SU-DHL-6 (cell line): ENCODE measurements around the gene VMO1.

ENCODE experiments used
- EZH2phosphoT487 ChIP-seq: fragments of 200-600 bp; sonication (generic), shearing (Covaris generic); conservative IDR thresholded peaks from 2 replicates; pipeline ENCODE4 v1.6.1; 2018; ENCODE audit warnings: mild to moderate bottlenecking, antibody characterized with exemption, low read length, moderate library complexity, mixed read lengths
- TF ChIP-seq, protein P1 (sequence below): fragments of 200-600 bp; sonication (generic); IDR thresholded peaks from one replicate; pipeline ENCODE4 v1.5.1; 2017; ENCODE audit warnings: antibody characterized with exemption, mild to moderate bottlenecking, low read length, moderate library complexity; ENCODE audit not compliant: insufficient read depth, poor library complexity, severe bottlenecking

DNA sequence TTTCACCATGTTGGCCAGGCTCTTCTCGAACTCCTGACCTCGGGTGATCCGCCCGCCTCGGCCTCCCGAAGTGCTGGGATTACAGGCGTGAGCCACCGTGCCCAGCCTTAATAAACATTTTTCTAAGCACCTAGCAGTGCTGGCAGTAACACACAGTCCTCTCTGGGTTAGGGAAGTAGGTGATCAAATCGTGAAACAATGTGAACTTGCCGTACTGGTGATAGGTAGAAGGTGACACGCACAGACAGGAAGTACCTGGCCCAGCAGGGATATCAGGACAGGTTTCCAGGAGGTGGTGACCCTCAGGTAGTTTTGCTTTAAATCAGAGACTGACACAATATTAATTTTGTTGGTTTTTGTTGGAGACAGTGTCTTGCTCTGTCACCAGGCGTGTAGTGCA, 25.3 kb upstream of the VMO1 start:
- TF ChIP-seq, protein P1, sequence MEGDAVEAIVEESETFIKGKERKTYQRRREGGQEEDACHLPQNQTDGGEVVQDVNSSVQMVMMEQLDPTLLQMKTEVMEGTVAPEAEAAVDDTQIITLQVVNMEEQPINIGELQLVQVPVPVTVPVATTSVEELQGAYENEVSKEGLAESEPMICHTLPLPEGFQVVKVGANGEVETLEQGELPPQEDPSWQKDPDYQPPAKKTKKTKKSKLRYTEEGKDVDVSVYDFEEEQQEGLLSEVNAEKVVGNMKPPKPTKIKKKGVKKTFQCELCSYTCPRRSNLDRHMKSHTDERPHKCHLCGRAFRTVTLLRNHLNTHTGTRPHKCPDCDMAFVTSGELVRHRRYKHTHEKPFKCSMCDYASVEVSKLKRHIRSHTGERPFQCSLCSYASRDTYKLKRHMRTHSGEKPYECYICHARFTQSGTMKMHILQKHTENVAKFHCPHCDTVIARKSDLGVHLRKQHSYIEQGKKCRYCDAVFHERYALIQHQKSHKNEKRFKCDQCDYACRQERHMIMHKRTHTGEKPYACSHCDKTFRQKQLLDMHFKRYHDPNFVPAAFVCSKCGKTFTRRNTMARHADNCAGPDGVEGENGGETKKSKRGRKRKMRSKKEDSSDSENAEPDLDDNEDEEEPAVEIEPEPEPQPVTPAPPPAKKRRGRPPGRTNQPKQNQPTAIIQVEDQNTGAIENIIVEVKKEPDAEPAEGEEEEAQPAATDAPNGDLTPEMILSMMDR, result no peak
- TF ChIP-seq EZH2phosphoT487, result no peak
